Measurements from ENCODE around the gene RIGI.
"Not testable (repeated sequence)": the region's sequence is repeated elsewhere in the genome, so short reads cannot be mapped to it uniquely, and the experiment has no call there.

The RIGI gene

DNA sequence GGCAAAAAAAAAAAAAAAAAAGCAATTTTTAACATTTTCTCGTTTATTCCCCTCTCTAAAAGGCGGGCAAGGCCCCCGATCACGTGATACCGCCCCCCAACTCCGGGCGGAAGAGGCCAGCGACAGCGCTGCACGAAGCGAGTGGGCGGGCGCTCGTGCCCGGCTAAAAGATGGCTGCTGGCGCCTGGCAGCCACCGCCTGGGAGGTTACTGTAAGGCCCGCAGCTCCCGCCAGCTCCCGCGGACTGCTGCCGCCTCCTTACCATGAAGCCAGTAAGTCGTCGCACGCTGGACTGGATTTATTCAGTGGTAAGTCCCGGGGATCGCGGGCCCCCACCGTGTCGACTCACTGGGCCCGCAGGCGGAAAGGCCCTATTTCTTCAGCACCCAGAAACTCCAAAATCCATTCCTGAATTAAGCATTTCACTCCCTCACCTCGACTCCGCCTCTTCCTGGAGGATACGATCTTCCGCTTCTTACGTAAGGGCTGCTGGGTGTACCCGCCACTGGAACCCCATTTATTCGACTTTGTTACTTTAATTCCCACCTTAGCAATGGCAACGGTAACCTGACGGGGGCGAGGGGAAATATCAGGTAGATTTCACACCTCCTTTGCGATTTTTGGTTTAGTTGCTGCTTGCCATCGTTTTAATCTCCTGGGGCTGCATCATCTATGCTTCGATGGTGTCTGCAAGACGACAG lies 26.3 kb upstream of the RIGI start, which contains the start of the genes SMIM27 and TOPORS:
TSS of gene SMIM27 (plus strand) at position 156 of the 701 bp plus-strand sequence. CDS start at position 264, 108 bp downstream.
TSS of gene TOPORS (minus strand) at position 415 of the 701 bp plus-strand sequence. CDS start at position 265, 150 bp downstream.
- peak within 1 kb of the TSS; percentile 98 for H3K9ac ChIP-seq (ENCODE audit: low read depth, low read length)
- no peaks in the 10 kb centered on the region for H3K36me3 ChIP-seq (ENCODE audit: control insufficient read depth, insufficient read depth, low read length)
- H3K4me3 ChIP-seq (ENCODE audit: low read depth, low read length): peak within 1 kb of the TSS; percentile 86
- H3K9me3 ChIP-seq (ENCODE audit: control insufficient read depth, insufficient read depth, low read length): no peaks in the 10 kb centered on the region
- H3K27me3 ChIP-seq (ENCODE audit: control insufficient read depth, insufficient read depth, low read length): no peaks in the 10 kb centered on the region
- H3K4me1 ChIP-seq (ENCODE audit: control insufficient read depth, insufficient read depth, low read length): peaks cover 9% of the 10 kb centered on the region

- Histone ChIP-seq H3K36me3 (ENCODE audit: control insufficient read depth, insufficient read depth, low read length) (no peaks in the 10 kb centered on the region), H3K4me1 (ENCODE audit: control insufficient read depth, insufficient read depth, low read length) (peaks cover 9% of the 10 kb centered on the region), H3K9me3 (ENCODE audit: control insufficient read depth, insufficient read depth, low read length) (no peaks in the 10 kb centered on the region), H3K4me3 (ENCODE audit: low read depth, low read length) (peak overlapping the region; percentile 86), H3K9ac (ENCODE audit: low read depth, low read length) (peak overlapping the region; percentile 82), H3K27me3 (ENCODE audit: control insufficient read depth, insufficient read depth, low read length) (no peaks in the 10 kb centered on the region)
These were observed 25.5 kb upstream of the RIGI start for GRCh38 chr9:32551276-32552051.

- no peaks in the 10 kb centered on the region for H3K27me3 ChIP-seq (ENCODE audit: control insufficient read depth, insufficient read depth, low read length)
- H3K9me3 ChIP-seq (ENCODE audit: control insufficient read depth, insufficient read depth, low read length): no peaks in the 10 kb centered on the region
- H3K36me3 ChIP-seq (ENCODE audit: control insufficient read depth, insufficient read depth, low read length): no peaks in the 10 kb centered on the region
- peaks cover 9% of the 10 kb centered on the region for H3K4me1 ChIP-seq (ENCODE audit: control insufficient read depth, insufficient read depth, low read length)
- H3K4me3 ChIP-seq (ENCODE audit: low read depth, low read length): peak overlapping the region; percentile 86
- H3K9ac ChIP-seq (ENCODE audit: low read depth, low read length): peak overlapping the region; percentile 86
These were observed 24.7 kb upstream of the RIGI start for GRCh38 chr9:32550562-32551275.

- Histone ChIP-seq H3K9me3 (ENCODE audit: control insufficient read depth, insufficient read depth, low read length) (no peaks in the 10 kb centered on the region), H3K27me3 (ENCODE audit: control insufficient read depth, insufficient read depth, low read length) (no peaks in the 10 kb centered on the region), H3K36me3 (ENCODE audit: control insufficient read depth, insufficient read depth, low read length) (no peaks in the 10 kb centered on the region), H3K4me3 (ENCODE audit: low read depth, low read length) (peak overlapping the region; percentile 86), H3K4me1 (ENCODE audit: control insufficient read depth, insufficient read depth, low read length) (peaks cover 9% of the 10 kb centered on the region), H3K9ac (ENCODE audit: low read depth, low read length) (peak overlapping the region; percentile 86)
These were observed 24.2 kb upstream of the RIGI start for GRCh38 chr9:32550150-32550561.

- not testable (repeated sequence) for H3K9me3 ChIP-seq (ENCODE audit: control insufficient read depth, insufficient read depth, low read length); H3K4me1 ChIP-seq (ENCODE audit: control insufficient read depth, insufficient read depth, low read length); H3K9ac ChIP-seq (ENCODE audit: low read depth, low read length); H3K36me3 ChIP-seq (ENCODE audit: control insufficient read depth, insufficient read depth, low read length); H3K4me3 ChIP-seq (ENCODE audit: low read depth, low read length); H3K27me3 ChIP-seq (ENCODE audit: control insufficient read depth, insufficient read depth, low read length)
These were observed 22.2 kb upstream of the RIGI start for GRCh38 chr9:32548213-32548612.

DNA sequence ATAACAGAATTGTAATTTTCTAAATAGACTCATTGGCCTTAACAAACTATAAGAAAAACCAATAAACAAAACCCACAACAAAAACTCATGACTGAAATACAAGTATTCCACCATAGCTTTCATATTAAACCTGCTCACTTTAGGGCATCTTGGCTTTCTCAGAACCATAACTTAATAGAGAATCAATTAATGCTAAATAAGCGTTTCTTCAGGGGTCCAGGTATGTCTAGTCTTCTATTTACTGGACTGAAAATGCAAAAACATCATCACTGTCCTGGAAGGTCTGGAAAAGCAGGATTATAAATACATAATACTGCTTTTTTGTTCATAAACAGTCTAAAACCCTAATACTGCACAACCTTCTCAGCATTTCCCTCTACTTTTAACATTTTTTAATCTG lies 19.9 kb upstream of the RIGI start:
- H3K4me3 ChIP-seq (ENCODE audit: low read depth, low read length): no peak overlapping the region
- no peaks in the 10 kb centered on the region for H3K36me3 ChIP-seq (ENCODE audit: control insufficient read depth, insufficient read depth, low read length)
- H3K4me1 ChIP-seq (ENCODE audit: control insufficient read depth, insufficient read depth, low read length): peaks cover 4% of the 10 kb centered on the region
- no peaks in the 10 kb centered on the region for H3K9me3 ChIP-seq (ENCODE audit: control insufficient read depth, insufficient read depth, low read length)
- H3K9ac ChIP-seq (ENCODE audit: low read depth, low read length): no peak overlapping the region
- no peaks in the 10 kb centered on the region for H3K27me3 ChIP-seq (ENCODE audit: control insufficient read depth, insufficient read depth, low read length)

DNA sequence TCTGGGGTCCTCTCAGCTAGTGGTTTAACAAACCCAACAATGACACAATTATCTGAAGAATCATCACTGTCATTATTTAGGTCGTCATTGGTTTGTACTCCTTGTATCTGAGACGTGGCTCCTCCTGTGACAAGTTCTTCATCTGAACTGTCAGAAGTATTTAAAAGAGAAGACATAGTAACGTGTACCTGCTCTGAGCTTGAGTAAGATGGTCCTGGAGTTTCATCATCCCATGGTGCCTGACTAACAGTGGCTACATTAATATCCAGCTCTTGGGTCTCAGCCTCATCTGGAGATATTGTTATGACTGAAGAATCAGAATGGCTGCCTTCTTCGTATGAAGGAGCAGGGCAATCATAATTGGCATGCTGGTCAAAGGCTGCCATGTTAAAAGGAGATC lies 17.1 kb upstream of the RIGI start:
- no peaks in the 10 kb centered on the region for H3K4me1 ChIP-seq (ENCODE audit: control insufficient read depth, insufficient read depth, low read length)
- H3K27me3 ChIP-seq (ENCODE audit: control insufficient read depth, insufficient read depth, low read length): no peaks in the 10 kb centered on the region
- no peak overlapping the region for H3K9ac ChIP-seq (ENCODE audit: low read depth, low read length)
- no peak overlapping the region for H3K4me3 ChIP-seq (ENCODE audit: low read depth, low read length)
- no peaks in the 10 kb centered on the region for H3K36me3 ChIP-seq (ENCODE audit: control insufficient read depth, insufficient read depth, low read length)
- no peaks in the 10 kb centered on the region for H3K9me3 ChIP-seq (ENCODE audit: control insufficient read depth, insufficient read depth, low read length)

GRCh38 chr9:32533816-32534215 lies 7.8 kb upstream of the RIGI start:
- Histone ChIP-seq H3K4me3 (ENCODE audit: low read depth, low read length) (no peak overlapping the region), H3K9me3 (ENCODE audit: control insufficient read depth, insufficient read depth, low read length) (no peaks in the 10 kb centered on the region), H3K36me3 (ENCODE audit: control insufficient read depth, insufficient read depth, low read length) (no peaks in the 10 kb centered on the region), H3K27me3 (ENCODE audit: control insufficient read depth, insufficient read depth, low read length) (no peaks in the 10 kb centered on the region), H3K4me1 (ENCODE audit: control insufficient read depth, insufficient read depth, low read length) (no peaks in the 10 kb centered on the region), H3K9ac (ENCODE audit: low read depth, low read length) (no peak overlapping the region)

DNA sequence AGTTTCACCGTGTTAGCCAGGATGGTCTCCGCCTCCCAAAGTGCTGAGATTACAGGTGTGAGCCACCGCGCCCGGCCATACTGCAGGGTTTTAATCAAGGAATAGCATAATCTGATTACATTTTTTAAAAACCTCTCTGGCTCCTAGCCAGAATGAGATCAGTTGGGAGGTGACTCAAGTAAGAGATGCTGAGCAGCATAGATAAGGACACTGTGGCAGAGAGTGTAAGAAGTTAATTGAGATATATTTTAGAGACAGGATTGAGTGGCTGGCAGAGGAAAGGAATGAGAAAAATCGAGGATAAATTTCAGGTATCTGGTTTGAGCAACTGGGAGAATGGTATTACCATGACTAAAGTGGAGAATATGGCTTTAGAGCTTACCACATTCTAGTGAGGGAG lies 7.3 kb upstream of the RIGI start:
- Histone ChIP-seq H3K27me3 (ENCODE audit: control insufficient read depth, insufficient read depth, low read length) (no peaks in the 10 kb centered on the region), H3K4me1 (ENCODE audit: control insufficient read depth, insufficient read depth, low read length) (no peaks in the 10 kb centered on the region), H3K36me3 (ENCODE audit: control insufficient read depth, insufficient read depth, low read length) (no peaks in the 10 kb centered on the region), H3K4me3 (ENCODE audit: low read depth, low read length) (no peak overlapping the region), H3K9me3 (ENCODE audit: control insufficient read depth, insufficient read depth, low read length) (no peaks in the 10 kb centered on the region), H3K9ac (ENCODE audit: low read depth, low read length) (no peak overlapping the region)

- Histone ChIP-seq H3K4me3 (ENCODE audit: low read depth, low read length) (peak overlapping the region; percentile 73), H3K4me1 (ENCODE audit: control insufficient read depth, insufficient read depth, low read length) (no peaks in the 10 kb centered on the region), H3K36me3 (ENCODE audit: control insufficient read depth, insufficient read depth, low read length) (no peaks in the 10 kb centered on the region), H3K9me3 (ENCODE audit: control insufficient read depth, insufficient read depth, low read length) (no peaks in the 10 kb centered on the region), H3K27me3 (ENCODE audit: control insufficient read depth, insufficient read depth, low read length) (no peaks in the 10 kb centered on the region), H3K9ac (ENCODE audit: low read depth, low read length) (no peak overlapping the region)
These were observed 682 bp upstream of the RIGI start for GRCh38 chr9:32526707-32527048.

GRCh38 chr9:32525709-32526030 lies 326 bp downstream of the RIGI start:
- Histone ChIP-seq H3K4me3 (ENCODE audit: low read depth, low read length) (peak overlapping the region; percentile 73), H3K9ac (ENCODE audit: low read depth, low read length) (peak overlapping the region; percentile 71), H3K4me1 (ENCODE audit: control insufficient read depth, insufficient read depth, low read length) (no peaks in the 10 kb centered on the region), H3K9me3 (ENCODE audit: control insufficient read depth, insufficient read depth, low read length) (no peaks in the 10 kb centered on the region), H3K36me3 (ENCODE audit: control insufficient read depth, insufficient read depth, low read length) (no peaks in the 10 kb centered on the region), H3K27me3 (ENCODE audit: control insufficient read depth, insufficient read depth, low read length) (no peaks in the 10 kb centered on the region)
